B cell (primary cell): Measurements from ENCODE around the gene GID4. TPM values are rescaled to one million over a fixed set of nuclear protein-coding genes. Genes with fewer than 3 reads are reported as not detected.

ENCODE experiments used
- ATAC-seq: fragments of 200-7000 bp; cut with Tn5 transposase; one replicate; pipeline ENCODE4 v1.10.0; 2021; ENCODE audit warnings: low read depth, mild to moderate bottlenecking, moderate number of reproducible peaks, moderate library complexity
- CTCF ChIA-PET: fragments of 350-600 bp; sonication (Branson Sonifier 250); formaldehyde crosslinking; loops from one replicate; lab custom pipeline; 2021; ENCODE audit warnings: antibody characterized with exemption, inconsistent platforms; lab: Charles Lee
- POLR2A ChIA-PET: fragments of 350-600 bp; sonication (Branson Sonifier 250); formaldehyde crosslinking; loops from one replicate; lab custom pipeline; 2021; ENCODE audit warnings: antibody characterized with exemption; lab: Charles Lee
- DNase-seq: peaks from one replicate; pipeline ENCODE4 v3.0.0; 2013
- H2AFZ ChIP-seq: 2 replicates; pipeline ENCODE4 v1.6.1; 2012; ENCODE audit warnings: mild to moderate bottlenecking, low read depth, low read length; ENCODE audit not compliant: insufficient read depth, poor library complexity, severe bottlenecking
- H3K27ac ChIP-seq, 2 donors: 1 replicate in 1 of 2; 2 replicates in 1 of 2; pipeline ENCODE4 v1.5.1; 2012 to 2013; ENCODE audit warnings: low read length in 2 of 2, mild to moderate bottlenecking in 2 of 2, moderate library complexity in 1 of 2
- H3K27me3 ChIP-seq, 4 experiments: fragments of 200-600 bp in 1 of 4; sonication (generic) in 1 of 4; replicated peaks in 1 of 4; 1 replicate in 2 of 4; 2 replicates in 2 of 4; pipeline versions ENCODE4 v1.6.1 to v1.7.0; 2013 to 2016; ENCODE audit warnings: low read length in 3 of 4, mild to moderate bottlenecking in 2 of 4, mixed read lengths in 1 of 4, moderate library complexity in 1 of 4; ENCODE audit not compliant: insufficient read depth in 4 of 4, control insufficient read depth in 3 of 4; ENCODE audit errors: control extremely low read depth in 1 of 4
- H3K36me3 ChIP-seq, 2 experiments: replicated peaks in 1 of 2; 1 replicate in 1 of 2; 2 replicates in 1 of 2; pipeline versions ENCODE4 v1.6.1 to v1.7.1; 2013; ENCODE audit warnings: low read length in 1 of 2; ENCODE audit not compliant: insufficient read depth in 2 of 2, control insufficient read depth in 1 of 2; ENCODE audit errors: control extremely low read depth in 1 of 2, extremely low read depth in 1 of 2
- H3K4me1 ChIP-seq, 2 donors: fragments of 200-600 bp in 1 of 2; sonication (generic) in 1 of 2; 1 replicate in 1 of 2; 2 replicates in 1 of 2; pipeline versions ENCODE4 v1.5.1 to v1.6.1; 2013 to 2017; ENCODE audit warnings: low read length in 2 of 2; ENCODE audit not compliant: control insufficient read depth in 2 of 2, insufficient read depth in 2 of 2
- H3K4me2 ChIP-seq: replicated peaks from 2 replicates; pipeline ENCODE3; 2012; ENCODE audit warnings: mild to moderate bottlenecking, low read depth, low read length; ENCODE audit not compliant: poor library complexity, severe bottlenecking
- H3K4me3 ChIP-seq, 5 experiments: fragments of 200-600 bp in 1 of 5; sonication (generic) in 1 of 5; 1 replicate in 3 of 5; 2 replicates in 2 of 5; pipeline versions ENCODE4 v1.5.1 to v1.7.0; 2011 to 2016; ENCODE audit warnings: low read length in 4 of 5, mild to moderate bottlenecking in 4 of 5, low read depth in 2 of 5, control low read depth in 1 of 5, moderate library complexity in 1 of 5; ENCODE audit not compliant: insufficient read depth in 1 of 5; ENCODE audit errors: control extremely low read depth in 1 of 5, extremely low read depth in 1 of 5
- H3K79me2 ChIP-seq: fragments of 200-600 bp; sonication (generic); one replicate; pipeline ENCODE4 v1.6.0; 2016; ENCODE audit warnings: low read length; ENCODE audit not compliant: control insufficient read depth, insufficient read depth
- H3K9ac ChIP-seq: fragments of 200-600 bp; sonication (generic); 2 replicates; pipeline ENCODE4 v1.6.1; 2017; ENCODE audit warnings: mild to moderate bottlenecking, low read length, moderate library complexity
- H3K9me3 ChIP-seq, 3 donors: one replicate each; pipeline versions ENCODE4 v1.6.1 to v1.7.1; 2013; ENCODE audit warnings: low read length in 2 of 3; ENCODE audit not compliant: control insufficient read depth in 2 of 3, insufficient read depth in 1 of 3; ENCODE audit errors: control extremely low read depth in 1 of 3
- H4K20me1 ChIP-seq: 2 replicates; pipeline ENCODE4 v1.6.0; 2012; ENCODE audit warnings: mild to moderate bottlenecking, low read length; ENCODE audit not compliant: insufficient read depth, control insufficient read depth, poor library complexity, severe bottlenecking
- H3K27ac Mint-ChIP-seq: one replicate; pipeline ENCODE4 v1.8.0; 2021; ENCODE audit warnings: mixed read lengths
- H3K27me3 Mint-ChIP-seq: one replicate; pipeline ENCODE4 v1.8.0; 2021; ENCODE audit warnings: mixed read lengths
- H3K4me1 Mint-ChIP-seq: one replicate; pipeline ENCODE4 v1.8.0; 2021; ENCODE audit warnings: mixed read lengths
- H3K4me3 Mint-ChIP-seq: one replicate; pipeline ENCODE4 v1.8.0; 2021; ENCODE audit warnings: mixed read lengths
- H3K9me3 Mint-ChIP-seq: one replicate; pipeline ENCODE4 v1.8.0; 2022; ENCODE audit warnings: mixed read lengths; ENCODE audit not compliant: insufficient read depth
- EZH2 ChIP-seq: IDR thresholded peaks from 2 replicates; pipeline ENCODE4 v1.6.1; 2012; ENCODE audit warnings: borderline replicate concordance, low read depth, mild to moderate bottlenecking, moderate library complexity, low read length; ENCODE audit not compliant: insufficient read depth, poor library complexity, severe bottlenecking
- WGBS: methylation state at CpG from one replicate; pipeline ENCODE4 v1.1.5; 2013; ENCODE audit warnings: missing lambda C conversion rate; ENCODE audit not compliant: insufficient coverage; 5-methylcytosine and 5-hydroxymethylcytosine counted together
- intact Hi-C: fragments of 100-400 bp; cut with micrococcal nuclease; formaldehyde crosslinking; loops from one replicate; pipeline ENCODE4 v1.10.0; 2022
- polyA plus RNA-seq: library from polyadenylated mRNA; depleted of rRNA; stranded (reverse); fragments of >200 nt; gene quantifications from 2 replicates; pipeline ENCODE4 v1.2.3, GENCODE V29; 2012
- total RNA-seq, 2 donors: library from RNA; stranded (reverse); fragments of 120-200 nt in 1 of 2; gene quantifications; 1 replicate in 1 of 2; 2 replicates in 1 of 2; pipeline versions ENCODE4 v1.2.3 to v1.2.4, GENCODE V29; 2013 to 2022
- TF ChIP-seq, protein P1 (sequence below): fragments of 200-600 bp; IDR thresholded peaks from one replicate; pipeline ENCODE4 v1.8.0; 2022; ENCODE audit warnings: antibody characterized with exemption, mild to moderate bottlenecking

GID4 gene
- total and polyA plus RNA-seq, 2 donors (not counting 1 experiment from before 2014, with no cell fraction given) = 5.6 to 11.8 TPM

GRCh38 chr17:18014006-18014405 lies 25.2 kb upstream of the GID4 start:
- peaks cover 5 to 57% of the 10 kb centered on the region in 2 experiments for H3K36me3 ChIP-seq
- ATAC-seq (no peak), DNase-seq (no peak)
- H3K4me1 Mint-ChIP-seq = no peaks in the 10 kb centered on the region
- no peak overlapping the region for H3K27ac Mint-ChIP-seq
- intact Hi-C loops = no loop called here
- WGBS = 100% methylated on average over 4 of the region's 6 CpGs
- no peak overlapping the region for H3K27ac ChIP-seq
- no peak overlapping the region for H3K9ac ChIP-seq
- H3K4me3 Mint-ChIP-seq = no peak overlapping the region
- H3K9me3 Mint-ChIP-seq = no peaks in the 10 kb centered on the region
- ChIA-PET POLR2A (no interaction called here), CTCF (interaction anchor here (1.2 kb wide), 1 partner anchor 19 kb away, joined by 3 read pairs; no protein-coding TSS in a partner anchor)
- H3K4me3 ChIP-seq = no peak overlapping the region
- H3K9me3 ChIP-seq = no peaks in the 10 kb centered on the region
- H3K4me2 ChIP-seq = no peak overlapping the region
- no peaks in the 10 kb centered on the region for H3K4me1 ChIP-seq
- no peaks in the 10 kb centered on the region for H4K20me1 ChIP-seq
- TF ChIP-seq, protein P1, sequence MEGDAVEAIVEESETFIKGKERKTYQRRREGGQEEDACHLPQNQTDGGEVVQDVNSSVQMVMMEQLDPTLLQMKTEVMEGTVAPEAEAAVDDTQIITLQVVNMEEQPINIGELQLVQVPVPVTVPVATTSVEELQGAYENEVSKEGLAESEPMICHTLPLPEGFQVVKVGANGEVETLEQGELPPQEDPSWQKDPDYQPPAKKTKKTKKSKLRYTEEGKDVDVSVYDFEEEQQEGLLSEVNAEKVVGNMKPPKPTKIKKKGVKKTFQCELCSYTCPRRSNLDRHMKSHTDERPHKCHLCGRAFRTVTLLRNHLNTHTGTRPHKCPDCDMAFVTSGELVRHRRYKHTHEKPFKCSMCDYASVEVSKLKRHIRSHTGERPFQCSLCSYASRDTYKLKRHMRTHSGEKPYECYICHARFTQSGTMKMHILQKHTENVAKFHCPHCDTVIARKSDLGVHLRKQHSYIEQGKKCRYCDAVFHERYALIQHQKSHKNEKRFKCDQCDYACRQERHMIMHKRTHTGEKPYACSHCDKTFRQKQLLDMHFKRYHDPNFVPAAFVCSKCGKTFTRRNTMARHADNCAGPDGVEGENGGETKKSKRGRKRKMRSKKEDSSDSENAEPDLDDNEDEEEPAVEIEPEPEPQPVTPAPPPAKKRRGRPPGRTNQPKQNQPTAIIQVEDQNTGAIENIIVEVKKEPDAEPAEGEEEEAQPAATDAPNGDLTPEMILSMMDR = no peak
- no peak for TF ChIP-seq EZH2
- H3K79me2 ChIP-seq = no peaks in the 10 kb centered on the region
- no peaks in the 10 kb centered on the region for H3K27me3 ChIP-seq
- no peak overlapping the region for H2AFZ ChIP-seq
- H3K27me3 Mint-ChIP-seq = no peaks in the 10 kb centered on the region

DNA sequence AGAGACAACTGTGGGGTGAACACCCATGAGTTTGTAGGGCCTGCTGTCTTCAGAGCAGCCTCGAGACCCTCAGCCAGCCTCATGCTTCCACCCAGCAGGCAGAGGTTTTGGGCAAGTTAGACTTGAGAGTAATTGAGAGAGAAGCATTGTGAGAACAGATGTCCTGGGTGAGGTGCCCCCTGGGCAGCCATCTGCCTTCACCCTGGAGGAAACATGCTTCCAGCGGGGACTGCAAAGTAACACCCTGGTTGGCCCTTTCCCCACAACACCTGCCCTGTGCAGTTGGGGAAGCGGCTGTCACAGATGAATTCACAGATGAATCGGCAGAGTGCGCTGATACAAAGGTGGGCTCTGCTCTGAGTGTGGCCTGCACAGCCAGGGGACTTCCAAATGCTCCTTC lies 23.6 kb upstream of the GID4 start:
- Mint-ChIP-seq H3K27me3 (no peaks in the 10 kb centered on the region), H3K27ac (no peak overlapping the region), H3K4me3 (no peak overlapping the region), H3K4me1 (no peaks in the 10 kb centered on the region), H3K9me3 (no peaks in the 10 kb centered on the region)
- no peak for TF ChIP-seq EZH2
- TF ChIP-seq, protein P1 = no peak
- intact Hi-C loops = no loop called here
- H4K20me1 ChIP-seq = no peaks in the 10 kb centered on the region
- no peak overlapping the region for H3K4me2 ChIP-seq
- no peaks in the 10 kb centered on the region for H3K4me1 ChIP-seq
- POLR2A ChIA-PET = no interaction called here
- no peak for DNase-seq
- no peak for ATAC-seq
- peaks cover 5 to 52% of the 10 kb centered on the region in 2 experiments for H3K36me3 ChIP-seq
- no peak overlapping the region for H3K27ac ChIP-seq
- CTCF ChIA-PET = no interaction called here
- H3K4me3 ChIP-seq = no peak overlapping the region
- WGBS = 75% methylated on average over 4 of the region's 5 CpGs
- H2AFZ ChIP-seq = no peak overlapping the region
- H3K9me3 ChIP-seq = no peaks in the 10 kb centered on the region
- no peaks in the 10 kb centered on the region for H3K79me2 ChIP-seq
- no peak overlapping the region for H3K9ac ChIP-seq
- no peaks in the 10 kb centered on the region for H3K27me3 ChIP-seq
